Fibroblast of lung (primary cell): ENCODE results near the gene C5orf46.

Experiments
- CTCF ChIP-seq, 2 donors: IDR thresholded peaks in 1 of 2; conservative IDR thresholded peaks in 1 of 2; 1 replicate in 1 of 2; 2 replicates in 1 of 2; pipeline ENCODE4 v1.5.1; 2011 to 2012; ENCODE audit warnings: low read length in 2 of 2, control low read depth in 1 of 2, inconsistent platforms in 1 of 2, low read depth in 1 of 2, mild to moderate bottlenecking in 1 of 2
- EZH2 ChIP-seq: IDR thresholded peaks from 2 replicates; pipeline ENCODE4 v1.5.1; 2012; ENCODE audit warnings: low read length, control low read depth, mild to moderate bottlenecking; ENCODE audit errors: missing control alignments

- TF ChIP-seq CTCF (conservative IDR thresholded peaks at IDR 0.05 in 1 of 2, IDR thresholded peaks at IDR 0.05 in 1 of 2; ENCODE audit: low read depth in 1 of 2, low read length in 2 of 2): no peak
- TF ChIP-seq EZH2: no peak
These were observed 54.0 kb downstream of the C5orf46 start for GRCh38 chr5:147852365-147852764.
